ENCODE data around the gene TBXAS1. TPM values are rescaled to one million over a fixed set of nuclear protein-coding genes. Genes with fewer than 3 reads are reported as not detected.

The TBXAS1 gene
- total RNA-seq, 1 experiment from 2014 or later: 2.3 TPM

DNA sequence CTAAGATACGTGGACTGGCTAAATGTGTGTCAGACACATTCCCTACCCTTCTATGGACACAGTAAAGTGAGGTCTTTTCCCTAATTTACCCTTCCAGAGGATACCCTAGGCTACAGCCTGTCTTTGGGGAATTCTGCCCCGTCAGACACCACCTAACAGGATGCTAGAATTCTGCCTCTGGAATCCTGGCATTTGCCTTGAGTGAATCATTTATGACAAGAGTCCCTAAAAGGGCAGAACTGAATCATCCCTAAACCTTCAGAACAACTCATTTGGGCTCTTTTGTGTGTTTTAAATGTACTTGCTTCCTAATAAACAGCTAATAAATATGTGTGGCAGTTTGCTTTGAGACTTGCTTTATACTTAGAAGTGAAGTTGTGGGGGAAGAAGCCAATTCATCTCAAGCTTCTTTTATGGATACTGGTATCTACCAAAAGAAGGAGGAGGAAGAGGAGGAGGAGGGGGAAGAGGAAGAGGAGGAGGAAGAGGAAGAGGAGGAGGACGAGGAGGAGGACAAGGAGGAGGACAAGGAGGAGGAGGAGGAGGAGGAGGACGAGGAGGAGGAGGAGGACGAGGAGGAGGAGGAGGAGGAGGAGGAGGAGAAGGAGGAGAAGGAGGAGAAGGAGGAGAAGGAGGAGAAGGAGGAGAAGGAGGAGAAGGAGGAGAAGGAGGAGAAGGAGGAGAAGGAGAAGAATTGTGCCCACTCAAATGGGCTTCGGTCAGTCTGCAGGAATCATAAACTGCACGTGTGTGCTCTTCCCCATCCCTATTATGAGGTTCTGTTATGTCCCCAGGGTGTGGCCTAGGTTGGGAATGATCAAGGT lies 206.5 kb downstream of the TBXAS1 start:
- CTCF ChIA-PET: interaction anchor here (0.7 kb wide), 1 partner anchor 345 kb away, joined by 3 read pairs; no protein-coding TSS in a partner anchor
- Mint-ChIP-seq H3K27ac (no peak overlapping the region), H3K4me3 (no peak overlapping the region), H3K27me3 (ENCODE audit: low read depth) (no peaks in the 10 kb centered on the region), H3K9me3 (peaks cover 4% of the 10 kb centered on the region; the same call in 1 of the 2 replicates), H3K4me1 (no peaks in the 10 kb centered on the region), H3K36me3 (peaks cover 9% of the 10 kb centered on the region; the same call in 1 of the 2 replicates)
- TF ChIP-seq GTF2I (CRISPR knock-in tag; conservative IDR thresholded peaks at IDR 0.05) (no peak), EMX1 (CRISPR knock-in tag; IDR thresholded peaks at IDR 0.05) (no peak), TCF7 (CRISPR knock-in tag; IDR thresholded peaks at IDR 0.05; ENCODE audit: low read depth) (no peak), ZNF232 (CRISPR knock-in tag; IDR thresholded peaks at IDR 0.05) (no peak)
- TF ChIP-seq, protein P1, sequence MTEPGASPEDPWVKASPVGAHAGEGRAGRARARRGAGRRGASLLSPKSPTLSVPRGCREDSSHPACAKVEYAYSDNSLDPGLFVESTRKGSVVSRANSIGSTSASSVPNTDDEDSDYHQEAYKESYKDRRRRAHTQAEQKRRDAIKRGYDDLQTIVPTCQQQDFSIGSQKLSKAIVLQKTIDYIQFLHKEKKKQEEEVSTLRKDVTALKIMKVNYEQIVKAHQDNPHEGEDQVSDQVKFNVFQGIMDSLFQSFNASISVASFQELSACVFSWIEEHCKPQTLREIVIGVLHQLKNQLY (CRISPR knock-in tag; IDR thresholded peaks at IDR 0.05): no peak
- TF ChIP-seq, protein P2, sequence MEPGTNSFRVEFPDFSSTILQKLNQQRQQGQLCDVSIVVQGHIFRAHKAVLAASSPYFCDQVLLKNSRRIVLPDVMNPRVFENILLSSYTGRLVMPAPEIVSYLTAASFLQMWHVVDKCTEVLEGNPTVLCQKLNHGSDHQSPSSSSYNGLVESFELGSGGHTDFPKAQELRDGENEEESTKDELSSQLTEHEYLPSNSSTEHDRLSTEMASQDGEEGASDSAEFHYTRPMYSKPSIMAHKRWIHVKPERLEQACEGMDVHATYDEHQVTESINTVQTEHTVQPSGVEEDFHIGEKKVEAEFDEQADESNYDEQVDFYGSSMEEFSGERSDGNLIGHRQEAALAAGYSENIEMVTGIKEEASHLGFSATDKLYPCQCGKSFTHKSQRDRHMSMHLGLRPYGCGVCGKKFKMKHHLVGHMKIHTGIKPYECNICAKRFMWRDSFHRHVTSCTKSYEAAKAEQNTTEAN (CRISPR knock-in tag; IDR thresholded peaks at IDR 0.05): no peak
- ATAC-seq: no peak
- no peak for DNase-seq (ENCODE audit: low spot score)
- POLR2A ChIA-PET: no interaction called here

DNA sequence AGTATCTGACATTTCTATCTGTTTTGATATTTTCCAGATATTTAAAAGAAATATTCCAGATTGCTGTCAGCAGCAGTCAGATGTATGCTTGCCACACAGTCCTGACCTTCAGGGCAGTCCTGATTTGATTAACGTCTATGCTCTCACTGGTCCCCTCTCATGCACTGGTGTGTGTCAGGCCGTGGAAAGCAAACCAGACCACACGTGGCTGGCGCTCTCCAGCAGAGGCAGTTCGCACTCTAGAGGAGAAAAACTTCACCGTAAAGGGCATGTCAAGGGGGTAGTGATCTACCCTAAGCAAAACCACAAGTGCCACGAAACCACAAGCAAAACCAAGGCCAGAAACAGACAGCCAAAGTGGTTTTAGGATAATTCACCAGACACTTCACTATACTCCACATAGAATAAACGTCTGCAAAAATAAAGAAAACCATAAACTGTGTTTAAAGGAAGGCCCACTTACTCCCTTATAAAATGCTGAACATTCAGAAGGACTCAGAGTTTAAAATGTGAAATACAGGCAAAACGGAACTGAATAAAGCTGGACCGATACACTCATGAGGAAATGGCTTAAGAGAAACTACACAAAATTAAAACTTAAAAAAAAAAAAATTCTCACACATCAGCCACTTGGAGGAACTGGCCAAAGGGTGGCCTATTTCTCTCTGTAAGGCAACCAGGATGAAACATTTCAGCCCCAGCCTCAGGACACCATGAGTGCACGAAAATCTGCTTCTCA lies 207.3 kb downstream of the TBXAS1 start:
- DNase-seq (ENCODE audit: low spot score) (no peak), ATAC-seq (no peak)

More for the DNA sequence above, 207.3 kb downstream of the TBXAS1 start:
- no peaks in the 10 kb centered on the region for H3K4me1 Mint-ChIP-seq
- peaks cover 13% of the 10 kb centered on the region; the same call in 1 of the 2 replicates for H3K36me3 Mint-ChIP-seq
- peaks cover 4% of the 10 kb centered on the region; the same call in 1 of the 2 replicates for H3K9me3 Mint-ChIP-seq
- ChIA-PET CTCF (no interaction called here), POLR2A (no interaction called here)
- no peak overlapping the region for H3K4me3 Mint-ChIP-seq
- no peak overlapping the region for H3K27ac Mint-ChIP-seq
- TF ChIP-seq GABPB1 (CRISPR knock-in tag; IDR thresholded peaks at IDR 0.05) (no peak), HMGA2 (CRISPR knock-in tag; IDR thresholded peaks at IDR 0.05) (no peak), PRRX2 (CRISPR knock-in tag; IDR thresholded peaks at IDR 0.05) (no peak), ZNF138 (CRISPR knock-in tag; conservative IDR thresholded peaks at IDR 0.05) (no peak), FOXK1 (CRISPR knock-in tag; IDR thresholded peaks at IDR 0.05) (no peak), MYBL2 (CRISPR knock-in tag; IDR thresholded peaks at IDR 0.05) (no peak), ZNF263 (CRISPR knock-in tag; IDR thresholded peaks at IDR 0.05; ENCODE audit: low read depth) (no peak), ESRRA (CRISPR knock-in tag; IDR thresholded peaks at IDR 0.05; ENCODE audit: borderline replicate concordance) (no peak)
- TF ChIP-seq, protein P3, sequence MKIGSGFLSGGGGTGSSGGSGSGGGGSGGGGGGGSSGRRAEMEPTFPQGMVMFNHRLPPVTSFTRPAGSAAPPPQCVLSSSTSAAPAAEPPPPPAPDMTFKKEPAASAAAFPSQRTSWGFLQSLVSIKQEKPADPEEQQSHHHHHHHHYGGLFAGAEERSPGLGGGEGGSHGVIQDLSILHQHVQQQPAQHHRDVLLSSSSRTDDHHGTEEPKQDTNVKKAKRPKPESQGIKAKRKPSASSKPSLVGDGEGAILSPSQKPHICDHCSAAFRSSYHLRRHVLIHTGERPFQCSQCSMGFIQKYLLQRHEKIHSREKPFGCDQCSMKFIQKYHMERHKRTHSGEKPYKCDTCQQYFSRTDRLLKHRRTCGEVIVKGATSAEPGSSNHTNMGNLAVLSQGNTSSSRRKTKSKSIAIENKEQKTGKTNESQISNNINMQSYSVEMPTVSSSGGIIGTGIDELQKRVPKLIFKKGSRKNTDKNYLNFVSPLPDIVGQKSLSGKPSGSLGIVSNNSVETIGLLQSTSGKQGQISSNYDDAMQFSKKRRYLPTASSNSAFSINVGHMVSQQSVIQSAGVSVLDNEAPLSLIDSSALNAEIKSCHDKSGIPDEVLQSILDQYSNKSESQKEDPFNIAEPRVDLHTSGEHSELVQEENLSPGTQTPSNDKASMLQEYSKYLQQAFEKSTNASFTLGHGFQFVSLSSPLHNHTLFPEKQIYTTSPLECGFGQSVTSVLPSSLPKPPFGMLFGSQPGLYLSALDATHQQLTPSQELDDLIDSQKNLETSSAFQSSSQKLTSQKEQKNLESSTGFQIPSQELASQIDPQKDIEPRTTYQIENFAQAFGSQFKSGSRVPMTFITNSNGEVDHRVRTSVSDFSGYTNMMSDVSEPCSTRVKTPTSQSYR (CRISPR knock-in tag; IDR thresholded peaks at IDR 0.05): no peak
- TF ChIP-seq, protein P4, sequence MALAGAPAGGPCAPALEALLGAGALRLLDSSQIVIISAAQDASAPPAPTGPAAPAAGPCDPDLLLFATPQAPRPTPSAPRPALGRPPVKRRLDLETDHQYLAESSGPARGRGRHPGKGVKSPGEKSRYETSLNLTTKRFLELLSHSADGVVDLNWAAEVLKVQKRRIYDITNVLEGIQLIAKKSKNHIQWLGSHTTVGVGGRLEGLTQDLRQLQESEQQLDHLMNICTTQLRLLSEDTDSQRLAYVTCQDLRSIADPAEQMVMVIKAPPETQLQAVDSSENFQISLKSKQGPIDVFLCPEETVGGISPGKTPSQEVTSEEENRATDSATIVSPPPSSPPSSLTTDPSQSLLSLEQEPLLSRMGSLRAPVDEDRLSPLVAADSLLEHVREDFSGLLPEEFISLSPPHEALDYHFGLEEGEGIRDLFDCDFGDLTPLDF (CRISPR knock-in tag; IDR thresholded peaks at IDR 0.05): no peak
- TF ChIP-seq, protein P5, sequence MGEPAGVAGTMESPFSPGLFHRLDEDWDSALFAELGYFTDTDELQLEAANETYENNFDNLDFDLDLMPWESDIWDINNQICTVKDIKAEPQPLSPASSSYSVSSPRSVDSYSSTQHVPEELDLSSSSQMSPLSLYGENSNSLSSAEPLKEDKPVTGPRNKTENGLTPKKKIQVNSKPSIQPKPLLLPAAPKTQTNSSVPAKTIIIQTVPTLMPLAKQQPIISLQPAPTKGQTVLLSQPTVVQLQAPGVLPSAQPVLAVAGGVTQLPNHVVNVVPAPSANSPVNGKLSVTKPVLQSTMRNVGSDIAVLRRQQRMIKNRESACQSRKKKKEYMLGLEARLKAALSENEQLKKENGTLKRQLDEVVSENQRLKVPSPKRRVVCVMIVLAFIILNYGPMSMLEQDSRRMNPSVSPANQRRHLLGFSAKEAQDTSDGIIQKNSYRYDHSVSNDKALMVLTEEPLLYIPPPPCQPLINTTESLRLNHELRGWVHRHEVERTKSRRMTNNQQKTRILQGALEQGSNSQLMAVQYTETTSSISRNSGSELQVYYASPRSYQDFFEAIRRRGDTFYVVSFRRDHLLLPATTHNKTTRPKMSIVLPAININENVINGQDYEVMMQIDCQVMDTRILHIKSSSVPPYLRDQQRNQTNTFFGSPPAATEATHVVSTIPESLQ (CRISPR knock-in tag; IDR thresholded peaks at IDR 0.05): no peak
- TF ChIP-seq, protein P6, sequence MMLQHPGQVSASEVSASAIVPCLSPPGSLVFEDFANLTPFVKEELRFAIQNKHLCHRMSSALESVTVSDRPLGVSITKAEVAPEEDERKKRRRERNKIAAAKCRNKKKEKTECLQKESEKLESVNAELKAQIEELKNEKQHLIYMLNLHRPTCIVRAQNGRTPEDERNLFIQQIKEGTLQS (CRISPR knock-in tag; conservative IDR thresholded peaks at IDR 0.05): no peak
- TF ChIP-seq, protein P7, sequence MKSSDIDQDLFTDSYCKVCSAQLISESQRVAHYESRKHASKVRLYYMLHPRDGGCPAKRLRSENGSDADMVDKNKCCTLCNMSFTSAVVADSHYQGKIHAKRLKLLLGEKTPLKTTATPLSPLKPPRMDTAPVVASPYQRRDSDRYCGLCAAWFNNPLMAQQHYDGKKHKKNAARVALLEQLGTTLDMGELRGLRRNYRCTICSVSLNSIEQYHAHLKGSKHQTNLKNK (CRISPR knock-in tag; IDR thresholded peaks at IDR 0.05): no peak
- no peaks in the 10 kb centered on the region for H3K27me3 Mint-ChIP-seq (ENCODE audit: low read depth)

Measured in WTC11 (cell line).